GM20431 (cell line): ENCODE data around the gene BLTP1.

Source experiments
- in situ Hi-C: fragments of 300-500 bp; cut with MseI, MboI; formaldehyde crosslinking; loops from one replicate; pipeline ENCODE4 v1.15.0; 2020; ENCODE audit warnings: low sequenced_read_pairs; ENCODE audit not compliant: unreplicated experiment

Gene BLTP1

DNA sequence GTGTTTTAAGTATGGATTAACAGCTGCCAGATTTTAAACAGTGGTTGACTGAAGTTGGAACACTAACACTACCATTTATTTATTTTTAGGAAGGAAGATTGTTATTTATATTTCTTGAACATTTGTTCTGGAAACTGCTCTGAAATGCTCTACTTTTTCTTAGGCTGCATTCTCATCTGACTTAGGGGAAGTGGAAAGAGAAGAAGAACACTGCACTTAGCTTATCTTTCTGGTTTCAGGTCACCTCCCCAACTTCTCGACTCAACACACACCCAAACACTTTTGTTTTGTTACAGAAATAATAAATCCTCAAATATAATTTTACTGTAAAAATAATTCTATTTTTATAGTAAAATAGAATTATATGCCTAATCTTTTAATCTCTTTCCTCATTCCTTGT lies 18.6 kb downstream of the BLTP1 start:
- in situ Hi-C loops, result no loop called here

DNA sequence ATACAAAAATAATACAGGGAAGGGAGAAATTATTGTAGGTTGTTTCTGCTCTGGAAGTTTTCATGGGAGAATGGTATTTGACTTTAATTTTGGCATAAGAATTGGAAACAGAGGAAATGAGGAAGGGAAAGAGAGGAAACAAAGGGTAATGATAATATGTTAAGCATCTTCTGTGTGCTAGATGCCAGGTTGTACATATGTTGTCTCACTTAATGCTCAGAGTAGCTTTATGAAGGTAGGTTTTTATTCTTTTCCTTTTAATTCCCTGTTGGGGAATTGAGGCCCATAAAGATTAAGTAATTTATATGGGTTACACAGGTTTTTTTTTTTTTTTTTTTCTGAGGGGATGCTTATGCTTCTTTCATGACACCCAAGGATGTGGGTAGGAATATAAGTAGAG lies 19.2 kb downstream of the BLTP1 start:
- in situ Hi-C loops, result no loop called here

DNA sequence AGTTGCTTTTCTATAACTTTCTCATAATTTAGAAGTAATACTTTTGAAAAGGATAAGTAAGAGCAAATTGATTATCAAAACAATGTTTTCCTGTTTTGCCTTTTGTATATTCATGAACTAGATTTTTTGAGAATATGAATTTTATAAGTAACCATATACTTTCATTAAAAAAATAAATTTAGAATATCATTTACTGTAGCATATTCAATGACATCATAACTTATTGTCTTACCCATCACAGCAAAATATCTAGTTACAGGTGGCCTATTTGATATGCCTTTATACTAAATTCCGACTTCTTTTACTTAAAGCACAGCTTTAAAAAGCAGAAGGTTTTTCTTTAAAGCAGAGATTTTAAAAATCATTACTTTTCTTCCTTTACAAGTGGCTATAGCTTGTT lies 20.1 kb downstream of the BLTP1 start:
- in situ Hi-C loops, result no loop called here

DNA sequence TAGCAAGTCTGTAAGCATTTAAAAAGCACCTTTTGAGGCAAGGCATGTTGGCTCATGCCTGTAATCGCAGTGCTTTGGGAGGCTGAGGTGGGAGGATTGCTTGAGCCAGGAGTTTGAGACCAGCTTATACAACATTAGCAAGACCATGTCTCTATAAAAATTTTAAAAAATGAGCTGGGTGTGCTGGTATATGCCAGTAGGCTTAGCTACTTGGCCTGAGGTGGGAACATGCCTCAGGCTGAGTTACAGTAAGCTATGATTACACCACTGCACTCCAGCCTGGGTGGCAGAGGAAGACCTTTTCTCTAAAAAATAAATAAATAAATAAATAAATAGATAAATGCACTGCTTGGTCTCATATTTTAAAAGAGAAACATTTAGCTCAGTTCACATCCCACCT lies 26.8 kb downstream of the BLTP1 start:
- in situ Hi-C loops, result no loop called here

DNA sequence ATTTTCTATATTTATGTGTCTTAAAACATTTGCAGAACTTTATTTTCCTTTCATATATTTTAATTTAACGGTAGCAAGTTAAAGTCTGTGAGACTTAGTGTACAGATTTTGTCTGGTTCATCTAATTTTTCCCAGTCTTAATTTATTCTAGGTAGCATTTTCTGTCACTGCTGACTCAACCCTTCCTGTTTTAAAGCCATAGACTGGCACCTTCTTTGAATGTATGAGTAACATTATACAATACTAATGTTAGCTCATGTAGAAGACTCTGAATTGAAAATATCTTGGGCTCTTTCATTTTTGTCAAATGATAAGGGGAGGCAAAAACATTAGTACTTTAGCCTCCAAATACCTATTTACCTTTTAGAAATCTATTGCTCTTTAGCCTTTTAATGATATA lies 43.6 kb downstream of the BLTP1 start:
- in situ Hi-C loops, result no loop called here
